ENCODE measurements around the gene FAM20C. TPM values are rescaled to one million over a fixed set of nuclear protein-coding genes. Genes with fewer than 3 reads are reported as not detected.

The FAM20C gene
- total RNA-seq, 1 experiment from 2014 or later: 8.8 TPM

GRCh38 chr7:227926-228325 is 35.6 kb downstream of the FAM20C start:
- TF ChIP-seq CTCF (IDR thresholded peaks at IDR 0.05; ENCODE audit: unreplicated experiment): no peak
- ChIA-PET CTCF (interaction anchor here (0.6 kb wide), 1 partner anchor 10 kb away, joined by 3 read pairs; no protein-coding TSS in a partner anchor), POLR2A (no interaction called here)
- intact Hi-C loops (cut with micrococcal nuclease): no loop called here
- H3K4me1 Mint-ChIP-seq (ENCODE audit: insufficient read depth, unreplicated experiment): peaks cover 4% of the 10 kb centered on the region
- H3K9me3 Mint-ChIP-seq (ENCODE audit: unreplicated experiment): no peaks in the 10 kb centered on the region
- H3K36me3 Mint-ChIP-seq (ENCODE audit: insufficient read depth, unreplicated experiment): peaks cover 2% of the 10 kb centered on the region
- no peaks in the 10 kb centered on the region for H3K27me3 Mint-ChIP-seq (ENCODE audit: insufficient read depth, unreplicated experiment)
- no peak overlapping the region for H3K27ac Mint-ChIP-seq (ENCODE audit: low read depth, unreplicated experiment)
- BruUV-seq (replicated peaks): no TSS peak
- no peak for DNase-seq (ENCODE audit: unreplicated experiment)
- no peak overlapping the region for H3K4me3 Mint-ChIP-seq (ENCODE audit: unreplicated experiment)

- no peak overlapping the region for H3K4me3 Mint-ChIP-seq (ENCODE audit: unreplicated experiment)
- no peaks in the 10 kb centered on the region for H3K36me3 Mint-ChIP-seq (ENCODE audit: insufficient read depth, unreplicated experiment)
- peaks cover 9% of the 10 kb centered on the region for H3K4me1 Mint-ChIP-seq (ENCODE audit: insufficient read depth, unreplicated experiment)
Observed at GRCh38 chr7:228610-229009, 36.2 kb downstream of the FAM20C start.

DNA sequence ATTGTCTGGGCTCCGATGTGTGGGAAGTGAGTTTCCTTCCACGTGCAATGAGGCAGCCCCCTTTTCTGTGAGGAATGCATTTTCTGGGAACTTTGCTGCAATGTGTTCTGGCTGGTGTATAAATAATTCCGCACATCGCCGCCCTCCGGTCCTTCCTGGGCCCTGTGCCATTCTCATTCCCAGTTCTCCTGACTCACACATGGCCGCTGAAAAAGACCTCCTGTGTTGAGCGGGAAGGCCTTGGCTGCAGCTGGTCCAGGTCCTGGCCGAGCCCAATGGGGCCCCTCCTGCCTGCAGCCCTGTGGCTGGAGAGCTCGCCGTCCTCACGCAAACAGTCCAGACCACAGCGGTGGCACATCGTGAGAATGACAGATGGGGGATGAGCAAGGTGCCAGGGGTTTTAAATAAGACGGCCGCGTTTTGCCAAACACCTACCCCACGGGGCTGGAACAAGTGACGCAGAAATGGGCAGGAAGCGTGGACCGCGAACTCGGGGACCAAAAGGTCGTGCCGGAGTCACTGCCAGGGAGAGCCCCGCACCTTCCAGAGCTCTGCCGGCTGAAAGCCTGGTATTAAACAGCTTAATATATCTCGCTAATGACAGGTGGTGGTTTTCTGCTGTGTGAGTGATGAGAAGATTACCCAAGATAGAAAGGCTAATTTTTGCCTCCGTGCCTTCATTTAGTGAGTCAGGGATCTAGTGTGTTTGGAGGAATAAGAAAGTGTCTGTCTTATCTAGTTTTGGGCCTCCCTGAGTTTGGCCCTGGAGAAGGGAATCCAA is 37.0 kb downstream of the FAM20C start:
- peaks cover 9% of the 10 kb centered on the region for H3K4me1 Mint-ChIP-seq (ENCODE audit: insufficient read depth, unreplicated experiment)
- H3K9me3 Mint-ChIP-seq (ENCODE audit: unreplicated experiment): no peaks in the 10 kb centered on the region
- intact Hi-C loops (cut with micrococcal nuclease): no loop called here
- no peak for TF ChIP-seq CTCF (IDR thresholded peaks at IDR 0.05; ENCODE audit: unreplicated experiment)
- no peak overlapping the region for H3K4me3 Mint-ChIP-seq (ENCODE audit: unreplicated experiment)
- POLR2A ChIA-PET: no interaction called here
- no peak overlapping the region for H3K27ac Mint-ChIP-seq (ENCODE audit: low read depth, unreplicated experiment)
- CTCF ChIA-PET: no interaction called here
- DNase-seq (ENCODE audit: unreplicated experiment): no peak
- H3K27me3 Mint-ChIP-seq (ENCODE audit: insufficient read depth, unreplicated experiment): no peaks in the 10 kb centered on the region
- no TSS peak for BruUV-seq (replicated peaks)
- no peaks in the 10 kb centered on the region for H3K36me3 Mint-ChIP-seq (ENCODE audit: insufficient read depth, unreplicated experiment)

More at GRCh38 chr7:228610-229009, 36.2 kb downstream of the FAM20C start:
- TF ChIP-seq CTCF (IDR thresholded peaks at IDR 0.05; ENCODE audit: unreplicated experiment): no peak
- intact Hi-C loops (cut with micrococcal nuclease): no loop called here
- DNase-seq (ENCODE audit: unreplicated experiment): no peak
- no TSS peak for BruUV-seq (replicated peaks)
- Mint-ChIP-seq H3K9me3 (ENCODE audit: unreplicated experiment) (no peaks in the 10 kb centered on the region), H3K27me3 (ENCODE audit: insufficient read depth, unreplicated experiment) (no peaks in the 10 kb centered on the region), H3K27ac (ENCODE audit: low read depth, unreplicated experiment) (no peak overlapping the region)
- ChIA-PET CTCF (no interaction called here), POLR2A (no interaction called here)

DNA sequence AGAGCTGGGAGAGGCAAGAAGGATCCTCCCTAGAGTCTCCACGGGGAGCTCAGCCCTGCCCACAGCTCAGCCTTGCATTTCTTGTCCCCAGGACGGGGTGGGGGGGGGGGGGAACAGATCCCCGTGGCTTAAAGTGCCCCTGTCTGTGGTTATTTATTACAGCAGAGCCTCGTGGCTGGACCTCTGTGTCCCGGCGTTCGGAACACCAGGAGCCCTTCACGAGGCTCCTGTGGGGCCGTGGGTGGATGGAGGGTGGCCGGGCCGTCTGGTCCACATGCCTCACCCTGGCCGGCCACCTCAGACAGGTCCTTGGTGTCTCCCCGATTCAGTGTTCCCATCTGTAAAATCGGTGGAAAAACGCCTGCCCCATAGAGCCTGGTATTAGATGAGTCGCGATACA is 37.9 kb downstream of the FAM20C start:
- Mint-ChIP-seq H3K27ac (ENCODE audit: low read depth, unreplicated experiment) (no peak overlapping the region), H3K36me3 (ENCODE audit: insufficient read depth, unreplicated experiment) (no peaks in the 10 kb centered on the region), H3K4me3 (ENCODE audit: unreplicated experiment) (no peak overlapping the region), H3K9me3 (ENCODE audit: unreplicated experiment) (no peaks in the 10 kb centered on the region), H3K4me1 (ENCODE audit: insufficient read depth, unreplicated experiment) (peaks cover 15% of the 10 kb centered on the region), H3K27me3 (ENCODE audit: insufficient read depth, unreplicated experiment) (no peaks in the 10 kb centered on the region)
- POLR2A ChIA-PET: no interaction called here
- DNase-seq (ENCODE audit: unreplicated experiment): no peak
- TF ChIP-seq CTCF (IDR thresholded peaks at IDR 0.05; ENCODE audit: unreplicated experiment): no peak
- BruUV-seq (replicated peaks): no TSS peak
- intact Hi-C loops (cut with micrococcal nuclease): no loop called here
- CTCF ChIA-PET: interaction anchor here (0.6 kb wide), 1 partner anchor 104 kb away, joined by 3 read pairs; no protein-coding TSS in a partner anchor
